Coronary artery (tissue), 2 donors: ENCODE measurements around the gene ARSI.

Experiments used
- DNase-seq: peaks from one replicate; pipeline ENCODE4 v3.0.0-alpha.2; 2017; ENCODE audit warnings: low spot score
- H3K27ac ChIP-seq, 2 donors: fragments of 200-600 bp; sonication (generic); one replicate each; pipeline ENCODE4 v1.5.1; 2016 to 2019
- H3K4me3 ChIP-seq: fragments of 200-600 bp; sonication (generic); 2 replicates; pipeline ENCODE4 v1.5.1; 2016; ENCODE audit warnings: mild to moderate bottlenecking, moderate library complexity
- TF ChIP-seq, protein P1 (sequence below): fragments of 200-600 bp; sonication (generic); IDR thresholded peaks from one replicate; pipeline ENCODE4 v1.5.1; 2019; ENCODE audit warnings: antibody characterized with exemption

Gene ARSI

GRCh38 chr5:150261231-150261630, 41.5 kb downstream of the ARSI start:
- TF ChIP-seq, protein P1, sequence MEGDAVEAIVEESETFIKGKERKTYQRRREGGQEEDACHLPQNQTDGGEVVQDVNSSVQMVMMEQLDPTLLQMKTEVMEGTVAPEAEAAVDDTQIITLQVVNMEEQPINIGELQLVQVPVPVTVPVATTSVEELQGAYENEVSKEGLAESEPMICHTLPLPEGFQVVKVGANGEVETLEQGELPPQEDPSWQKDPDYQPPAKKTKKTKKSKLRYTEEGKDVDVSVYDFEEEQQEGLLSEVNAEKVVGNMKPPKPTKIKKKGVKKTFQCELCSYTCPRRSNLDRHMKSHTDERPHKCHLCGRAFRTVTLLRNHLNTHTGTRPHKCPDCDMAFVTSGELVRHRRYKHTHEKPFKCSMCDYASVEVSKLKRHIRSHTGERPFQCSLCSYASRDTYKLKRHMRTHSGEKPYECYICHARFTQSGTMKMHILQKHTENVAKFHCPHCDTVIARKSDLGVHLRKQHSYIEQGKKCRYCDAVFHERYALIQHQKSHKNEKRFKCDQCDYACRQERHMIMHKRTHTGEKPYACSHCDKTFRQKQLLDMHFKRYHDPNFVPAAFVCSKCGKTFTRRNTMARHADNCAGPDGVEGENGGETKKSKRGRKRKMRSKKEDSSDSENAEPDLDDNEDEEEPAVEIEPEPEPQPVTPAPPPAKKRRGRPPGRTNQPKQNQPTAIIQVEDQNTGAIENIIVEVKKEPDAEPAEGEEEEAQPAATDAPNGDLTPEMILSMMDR, result no peak
- Histone ChIP-seq H3K27ac (no peak overlapping the region), H3K4me3 (no peak overlapping the region)
- DNase-seq, result no peak

DNA sequence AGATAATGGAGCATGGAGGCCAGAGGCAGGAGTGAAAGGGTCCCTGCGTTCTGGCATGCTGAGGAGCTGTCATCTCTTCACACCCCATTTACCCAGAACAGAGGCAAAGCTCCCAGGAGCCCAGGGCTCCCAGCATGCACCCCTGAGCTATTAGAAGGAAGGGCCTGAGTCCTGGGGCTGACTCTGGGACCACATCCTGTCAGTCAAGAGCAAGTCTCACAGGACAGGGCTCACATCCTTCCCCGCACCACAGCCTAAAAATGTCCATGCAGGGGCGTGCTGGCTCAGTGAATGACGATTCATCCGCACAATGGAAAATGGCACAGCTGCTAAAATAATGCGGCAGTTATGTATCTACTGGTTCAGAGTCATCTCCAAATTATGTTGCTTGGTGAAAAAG, 44.6 kb downstream of the ARSI start:
- Histone ChIP-seq H3K4me3 (no peak overlapping the region), H3K27ac (no peak overlapping the region)
- TF ChIP-seq, protein P1, result no peak
- no peak for DNase-seq

DNA sequence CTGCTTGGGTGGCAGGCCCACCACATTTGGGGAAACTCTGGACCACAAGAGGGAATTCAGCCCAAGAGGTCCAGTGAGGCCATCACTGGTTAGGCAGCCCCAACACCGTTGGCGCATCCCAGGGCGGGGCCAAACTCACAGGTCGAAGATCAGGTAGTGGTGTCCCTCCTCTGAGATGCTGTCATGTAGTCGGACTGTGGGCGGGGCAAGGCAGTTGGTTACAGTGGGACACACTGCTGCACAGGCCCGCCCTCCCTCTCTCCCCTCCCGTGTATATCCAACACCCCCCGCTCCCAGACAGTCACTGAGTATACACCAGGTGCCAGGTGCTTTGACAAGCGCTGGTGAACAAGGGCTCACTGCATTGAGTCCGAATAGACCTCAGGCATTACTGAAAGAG, 45.3 kb downstream of the ARSI start:
- TF ChIP-seq, protein P1, result no peak
- Histone ChIP-seq H3K27ac (no peak overlapping the region), H3K4me3 (no peak overlapping the region)
- no peak for DNase-seq

- TF ChIP-seq, protein P1, result no peak
- DNase-seq, result no peak
- no peak overlapping the region for H3K27ac ChIP-seq
- no peak overlapping the region for H3K4me3 ChIP-seq
These were observed 46.2 kb downstream of the ARSI start for GRCh38 chr5:150256410-150257064.

DNA sequence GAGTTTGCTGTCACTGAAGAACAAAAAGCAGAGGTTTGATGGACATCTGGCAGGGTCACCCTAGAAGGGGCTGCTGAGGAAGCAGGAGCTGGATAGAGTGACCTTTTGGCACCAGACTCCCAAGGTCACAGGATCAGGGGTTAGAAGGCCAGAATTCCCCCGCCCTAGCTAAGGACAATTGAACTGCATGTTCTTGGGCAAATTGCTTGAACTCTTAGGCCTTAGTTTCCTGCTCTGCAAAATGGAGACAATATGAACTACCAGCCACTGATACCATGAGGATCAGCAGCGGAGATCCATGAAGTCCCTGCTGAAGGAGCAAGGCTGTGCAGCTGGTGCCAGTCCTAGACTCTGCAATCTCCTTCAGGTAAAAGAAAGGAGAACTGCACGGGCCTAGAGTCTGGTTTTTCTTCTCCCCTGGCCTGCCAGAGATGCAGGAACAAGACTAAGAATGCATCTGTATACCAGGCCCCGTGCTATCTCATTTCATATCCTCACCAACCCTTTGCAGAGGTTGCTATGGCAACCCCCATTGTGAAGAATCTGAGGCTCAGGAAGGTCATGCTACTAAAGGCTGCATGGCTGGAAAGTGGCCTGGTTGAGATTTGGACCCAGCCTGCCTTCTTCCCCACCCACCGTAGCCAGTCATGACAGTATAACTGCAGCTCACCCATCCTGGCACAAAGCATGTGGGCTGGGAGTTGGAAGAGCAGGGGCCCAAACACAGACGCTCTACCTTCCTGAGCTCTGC, 46.9 kb downstream of the ARSI start:
- Histone ChIP-seq H3K4me3 (no peak overlapping the region), H3K27ac (no peak overlapping the region)
- DNase-seq, result no peak
- TF ChIP-seq, protein P1, result no peak

GRCh38 chr5:150254774-150255173, 47.9 kb downstream of the ARSI start:
- TF ChIP-seq, protein P1, result no peak
- no peak overlapping the region for H3K4me3 ChIP-seq
- no peak for DNase-seq
- no peak overlapping the region for H3K27ac ChIP-seq

GRCh38 chr5:150254363-150254762, 48.3 kb downstream of the ARSI start:
- no peak overlapping the region for H3K4me3 ChIP-seq
- DNase-seq, result no peak
- H3K27ac ChIP-seq, result no peak overlapping the region
- TF ChIP-seq, protein P1, result no peak
